ENCODE results near the gene MRPS30.

DNA sequence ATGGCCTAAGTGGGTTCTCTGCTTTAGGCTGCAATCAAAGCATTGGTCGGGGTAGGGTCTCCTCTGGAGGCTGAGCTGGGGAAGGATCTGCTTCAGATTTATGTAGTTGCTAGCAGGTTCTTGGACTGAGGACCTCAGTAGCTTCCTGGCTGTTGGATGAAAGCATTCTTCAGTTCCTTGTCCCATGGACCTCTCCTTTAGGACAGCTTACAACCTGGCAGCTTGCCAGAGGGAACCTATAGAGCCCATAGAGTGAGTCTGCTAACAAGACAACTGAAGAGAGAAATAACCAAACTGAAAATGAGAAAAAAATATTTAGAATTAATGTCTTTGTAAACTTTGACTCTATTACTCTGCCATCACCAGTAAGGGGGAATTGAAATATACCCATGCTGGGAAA lies 12.4 kb downstream of the MRPS30 start:
- TF ChIP-seq, protein P1, sequence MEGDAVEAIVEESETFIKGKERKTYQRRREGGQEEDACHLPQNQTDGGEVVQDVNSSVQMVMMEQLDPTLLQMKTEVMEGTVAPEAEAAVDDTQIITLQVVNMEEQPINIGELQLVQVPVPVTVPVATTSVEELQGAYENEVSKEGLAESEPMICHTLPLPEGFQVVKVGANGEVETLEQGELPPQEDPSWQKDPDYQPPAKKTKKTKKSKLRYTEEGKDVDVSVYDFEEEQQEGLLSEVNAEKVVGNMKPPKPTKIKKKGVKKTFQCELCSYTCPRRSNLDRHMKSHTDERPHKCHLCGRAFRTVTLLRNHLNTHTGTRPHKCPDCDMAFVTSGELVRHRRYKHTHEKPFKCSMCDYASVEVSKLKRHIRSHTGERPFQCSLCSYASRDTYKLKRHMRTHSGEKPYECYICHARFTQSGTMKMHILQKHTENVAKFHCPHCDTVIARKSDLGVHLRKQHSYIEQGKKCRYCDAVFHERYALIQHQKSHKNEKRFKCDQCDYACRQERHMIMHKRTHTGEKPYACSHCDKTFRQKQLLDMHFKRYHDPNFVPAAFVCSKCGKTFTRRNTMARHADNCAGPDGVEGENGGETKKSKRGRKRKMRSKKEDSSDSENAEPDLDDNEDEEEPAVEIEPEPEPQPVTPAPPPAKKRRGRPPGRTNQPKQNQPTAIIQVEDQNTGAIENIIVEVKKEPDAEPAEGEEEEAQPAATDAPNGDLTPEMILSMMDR (IDR thresholded peaks at IDR 0.05), result no peak
- TF ChIP-seq ZFX (IDR thresholded peaks at IDR 0.05; ENCODE audit: borderline replicate concordance), result no peak

Measured in 22Rv1 (cell line).